GM12865 (cell line): Measurements from ENCODE around the gene TCP1.

Experiments
- DNase-seq: peaks from one replicate; pipeline ENCODE4 v3.0.0; 2010; ENCODE audit warnings: low read depth
- H3K4me3 ChIP-seq: 2 replicates; pipeline ENCODE4 v1.5.1; 2011; ENCODE audit warnings: mild to moderate bottlenecking, low read depth, low read length, control low read depth
- TF ChIP-seq, protein P1 (sequence below): IDR thresholded peaks from 2 replicates; pipeline ENCODE4 v1.5.1; 2011; ENCODE audit warnings: low read length, control low read depth, low read depth, inconsistent platforms; ENCODE audit not compliant: insufficient read depth; ENCODE audit errors: missing control alignments

TCP1 gene

DNA sequence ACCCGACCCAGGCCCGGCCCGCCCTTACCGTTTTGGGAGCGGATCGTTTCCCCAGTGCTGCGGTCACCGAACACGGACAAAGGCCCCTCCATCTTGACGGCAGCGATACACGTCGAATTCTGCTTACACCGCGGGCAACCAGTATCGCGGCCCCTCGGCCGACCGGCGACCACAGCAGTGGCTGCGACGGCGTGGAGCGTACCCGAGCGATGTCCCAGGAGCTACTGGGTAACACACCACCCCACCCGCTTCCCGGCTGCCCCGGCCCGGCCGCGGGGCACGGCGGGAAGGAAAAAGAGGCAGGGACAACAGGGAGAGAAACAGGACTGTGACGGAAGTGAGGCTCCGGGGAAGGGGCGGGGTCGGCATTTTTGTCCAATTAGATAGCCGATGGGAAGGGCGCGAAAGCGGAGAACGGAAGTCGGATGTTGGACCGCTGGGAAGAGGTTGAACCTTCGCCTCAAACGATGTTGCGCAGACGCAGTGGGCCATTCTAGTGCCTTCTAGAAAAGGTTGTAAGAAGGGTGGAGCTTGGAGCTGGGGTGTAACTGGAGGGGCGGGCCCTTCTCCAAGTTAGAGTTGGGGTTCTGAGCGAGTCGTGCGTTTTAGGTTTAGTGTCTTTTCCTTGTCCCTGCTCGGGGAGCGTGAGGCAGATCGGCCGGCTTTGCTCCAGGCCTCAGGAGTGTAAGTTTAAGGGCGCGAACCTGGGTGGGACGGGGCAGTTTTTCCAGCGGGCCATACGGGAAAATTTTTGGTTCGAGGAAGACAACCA is at the start of gene TCP1:
TCP1 (minus strand) TSS at position 226 of the 772 bp plus-strand sequence; CDS start at position 92, 134 bp downstream.
- DNase-seq: peak; percentile 99
- H3K4me3 ChIP-seq: peak within 1 kb of the TSS; percentile 91
- TF ChIP-seq, protein P1, sequence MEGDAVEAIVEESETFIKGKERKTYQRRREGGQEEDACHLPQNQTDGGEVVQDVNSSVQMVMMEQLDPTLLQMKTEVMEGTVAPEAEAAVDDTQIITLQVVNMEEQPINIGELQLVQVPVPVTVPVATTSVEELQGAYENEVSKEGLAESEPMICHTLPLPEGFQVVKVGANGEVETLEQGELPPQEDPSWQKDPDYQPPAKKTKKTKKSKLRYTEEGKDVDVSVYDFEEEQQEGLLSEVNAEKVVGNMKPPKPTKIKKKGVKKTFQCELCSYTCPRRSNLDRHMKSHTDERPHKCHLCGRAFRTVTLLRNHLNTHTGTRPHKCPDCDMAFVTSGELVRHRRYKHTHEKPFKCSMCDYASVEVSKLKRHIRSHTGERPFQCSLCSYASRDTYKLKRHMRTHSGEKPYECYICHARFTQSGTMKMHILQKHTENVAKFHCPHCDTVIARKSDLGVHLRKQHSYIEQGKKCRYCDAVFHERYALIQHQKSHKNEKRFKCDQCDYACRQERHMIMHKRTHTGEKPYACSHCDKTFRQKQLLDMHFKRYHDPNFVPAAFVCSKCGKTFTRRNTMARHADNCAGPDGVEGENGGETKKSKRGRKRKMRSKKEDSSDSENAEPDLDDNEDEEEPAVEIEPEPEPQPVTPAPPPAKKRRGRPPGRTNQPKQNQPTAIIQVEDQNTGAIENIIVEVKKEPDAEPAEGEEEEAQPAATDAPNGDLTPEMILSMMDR: no peak

DNA sequence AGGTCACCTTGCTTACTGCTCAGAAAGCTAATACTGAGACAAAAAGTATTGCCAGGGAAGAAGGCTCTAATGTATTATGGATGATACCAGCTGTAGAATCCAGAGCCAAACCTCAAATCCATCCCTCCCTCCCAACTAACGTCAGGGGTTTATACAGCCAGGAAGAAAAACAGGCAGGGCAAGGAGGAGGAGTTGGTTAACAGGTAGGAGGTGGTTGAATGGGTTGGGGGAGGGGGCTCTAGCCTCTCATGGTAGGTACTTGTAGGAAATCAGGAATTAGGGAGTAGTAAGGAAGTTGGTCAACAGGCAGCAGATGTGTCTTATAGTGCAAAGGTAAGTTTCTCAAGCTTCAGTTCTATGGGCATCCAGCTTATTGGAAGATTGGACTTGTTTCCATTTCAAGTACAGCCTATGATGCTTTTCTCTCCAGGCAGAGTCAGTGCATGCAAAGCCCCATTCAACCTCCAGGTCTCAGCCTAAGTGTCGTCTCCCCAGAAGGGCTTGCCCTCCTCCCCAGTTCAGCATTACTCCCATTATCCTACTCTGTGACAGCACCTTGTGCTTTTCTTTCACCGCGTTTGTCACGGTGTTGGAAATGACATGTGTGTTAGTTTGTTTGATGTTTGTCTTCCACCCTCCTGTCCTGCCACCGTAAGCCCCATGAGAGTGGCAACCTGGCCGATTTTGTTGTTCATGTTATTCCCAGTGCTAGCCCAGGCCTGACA is 48.8 kb upstream of the TCP1 start:
- TF ChIP-seq, protein P1: no peak
- no peak for DNase-seq
- no peak overlapping the region for H3K4me3 ChIP-seq

DNA sequence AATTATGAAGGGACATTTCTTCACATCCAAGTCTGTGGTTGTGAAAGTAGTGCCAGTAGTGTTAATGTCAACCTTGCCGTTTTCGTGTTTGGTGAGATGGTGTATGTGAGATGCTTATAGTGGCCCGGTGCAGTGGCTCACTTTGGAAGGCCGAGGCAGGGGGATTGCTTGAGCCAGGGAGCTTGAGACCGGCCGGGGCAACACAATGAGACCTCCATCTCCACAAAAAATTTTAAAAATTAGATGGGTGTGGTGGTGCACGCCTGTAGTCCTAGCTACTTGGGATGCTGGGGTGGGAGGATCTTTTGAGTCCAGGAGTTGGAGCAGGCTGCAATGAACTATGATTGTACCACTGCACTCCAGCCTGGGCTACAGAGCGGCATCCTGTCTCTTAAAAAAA is 48.1 kb upstream of the TCP1 start:
- H3K4me3 ChIP-seq: no peak overlapping the region
- TF ChIP-seq, protein P1: no peak
- DNase-seq: no peak

DNA sequence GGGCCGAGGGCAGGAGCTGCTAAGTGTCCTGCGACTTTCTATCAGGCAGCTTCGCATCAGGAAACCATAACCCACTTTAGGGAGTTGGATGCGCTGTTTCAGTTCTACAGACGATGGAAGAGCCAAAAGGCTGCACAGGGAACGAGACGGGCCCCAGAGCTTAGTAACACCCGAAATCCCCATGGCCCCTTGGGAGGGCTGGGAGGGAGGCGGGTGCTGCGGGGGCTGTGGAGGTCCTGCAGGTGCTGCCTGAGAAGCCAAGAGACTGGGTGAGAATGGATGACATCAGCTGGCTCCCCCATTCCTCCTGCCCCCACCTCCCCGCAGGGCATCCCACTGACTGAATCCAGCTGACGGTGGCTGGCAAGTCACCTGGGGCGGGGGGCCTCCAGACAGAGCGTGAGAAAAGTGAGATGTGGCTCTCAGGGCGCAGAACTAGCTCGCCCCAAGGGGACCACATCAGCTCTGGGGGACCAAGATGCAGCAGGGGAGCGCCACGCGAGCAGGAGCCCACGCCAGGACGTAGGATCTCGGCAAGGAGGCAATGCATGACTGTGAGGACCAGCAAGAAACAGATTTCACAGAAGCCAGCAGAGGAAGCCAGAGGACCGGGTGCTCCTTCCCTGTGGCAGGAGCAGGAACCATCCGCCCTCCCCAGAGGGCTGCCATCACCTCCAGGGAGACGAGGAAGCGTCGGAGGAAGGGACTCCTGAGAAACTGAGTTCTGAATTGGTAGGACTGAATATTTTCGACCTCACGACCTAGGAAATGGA is 47.5 kb upstream of the TCP1 start:
- H3K4me3 ChIP-seq: no peak overlapping the region
- DNase-seq: no peak
- TF ChIP-seq, protein P1: no peak

DNA sequence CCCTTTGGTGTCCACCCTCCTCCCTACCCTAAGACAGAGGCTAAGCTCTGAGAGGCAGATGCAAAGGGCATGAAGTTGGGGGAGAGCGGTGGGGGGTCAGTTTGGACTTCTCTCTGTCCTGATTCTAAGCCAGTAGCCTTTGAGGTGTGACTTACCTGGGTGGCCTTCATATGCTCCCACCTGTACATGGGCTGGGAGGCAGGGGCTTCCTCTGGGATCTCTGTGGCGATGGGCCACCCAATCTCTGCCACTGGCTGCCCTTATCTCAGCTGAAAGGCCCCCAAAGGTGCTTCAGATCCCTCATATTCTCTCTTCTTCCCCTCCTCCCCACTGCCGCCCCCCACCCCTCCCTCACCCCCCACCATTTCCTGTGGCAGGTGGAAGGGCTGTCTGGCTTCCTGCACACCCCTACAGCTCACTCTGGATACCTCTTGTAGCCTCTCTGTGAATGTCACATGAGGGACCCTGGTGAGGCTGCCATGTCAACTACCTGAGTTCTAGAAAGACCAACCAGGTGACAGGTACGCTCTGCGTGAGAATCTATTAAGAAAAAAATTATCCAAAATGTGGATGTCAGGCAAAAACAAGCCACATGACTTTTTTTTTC is 44.7 kb upstream of the TCP1 start:
- H3K4me3 ChIP-seq: no peak overlapping the region
- no peak for DNase-seq
- TF ChIP-seq, protein P1: no peak

DNA sequence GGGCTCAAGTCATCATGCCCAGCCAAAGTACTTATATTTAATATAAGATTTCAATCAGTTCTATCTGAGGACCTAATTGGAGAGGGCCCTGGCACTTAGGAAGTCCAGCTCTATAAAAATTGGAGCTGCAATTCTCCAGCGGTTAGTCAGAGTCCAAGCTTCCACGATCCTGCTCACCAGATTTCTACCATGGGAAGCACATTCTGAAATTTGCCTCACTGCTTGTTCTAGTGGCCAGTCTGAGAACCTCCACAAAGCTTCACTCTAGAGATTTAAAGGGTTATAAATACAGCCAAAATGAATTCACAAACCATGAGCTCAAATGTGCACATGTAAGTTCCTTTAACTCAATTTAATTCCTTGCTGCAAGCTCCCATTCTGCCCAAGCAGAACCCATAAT is 44.2 kb upstream of the TCP1 start:
- TF ChIP-seq, protein P1: no peak
- no peak for DNase-seq
- H3K4me3 ChIP-seq: no peak overlapping the region
